Glutamatergic neuron (in vitro differentiated cells): ENCODE results near the gene CNTNAP2. TPM values are rescaled to one million over a fixed set of nuclear protein-coding genes. Genes with fewer than 3 reads are reported as not detected.

Experiments used
- DNase-seq: peaks from one replicate; pipeline ENCODE4 v3.0.0; 2022
- H3K27ac Mint-ChIP-seq: one replicate; pipeline ENCODE4 v1.8.0; 2020; ENCODE audit warnings: mild to moderate bottlenecking, mixed read lengths, inconsistent platforms; ENCODE audit not compliant: unreplicated experiment
- H3K27me3 Mint-ChIP-seq: one replicate; pipeline ENCODE4 v1.8.0; 2020; ENCODE audit warnings: mild to moderate bottlenecking, moderate library complexity, mixed read lengths, inconsistent platforms; ENCODE audit not compliant: unreplicated experiment
- H3K36me3 Mint-ChIP-seq: one replicate; pipeline ENCODE4 v1.8.0; 2020; ENCODE audit warnings: mild to moderate bottlenecking, mixed read lengths, inconsistent platforms; ENCODE audit not compliant: unreplicated experiment
- H3K4me1 Mint-ChIP-seq: one replicate; pipeline ENCODE4 v1.8.0; 2020; ENCODE audit warnings: mild to moderate bottlenecking, low read depth, mixed read lengths, inconsistent platforms; ENCODE audit not compliant: unreplicated experiment
- H3K4me3 Mint-ChIP-seq: one replicate; pipeline ENCODE4 v1.8.0; 2020; ENCODE audit warnings: mild to moderate bottlenecking, mixed read lengths, inconsistent platforms; ENCODE audit not compliant: unreplicated experiment
- H3K9me3 Mint-ChIP-seq: one replicate; pipeline ENCODE4 v1.8.0; 2020; ENCODE audit warnings: mild to moderate bottlenecking, moderate library complexity, mixed read lengths, inconsistent platforms; ENCODE audit not compliant: unreplicated experiment
- total RNA-seq: library from RNA; stranded (reverse); fragmentation: NEBNext Ultra II Directional; extraction: Animal tissue kit (Norgen Biotek cat#: 25700); gene quantifications from one replicate; pipeline ENCODE4 v1.2.1, GENCODE V29; 2021; ENCODE audit not compliant: unreplicated experiment
- TF ChIP-seq, protein P1 (sequence below): fragments of 200-600 bp; sonication (generic); IDR thresholded peaks from one replicate; pipeline ENCODE4 v1.5.0; 2021; ENCODE audit not compliant: partially characterized antibody, unreplicated experiment

CNTNAP2 gene
- total RNA-seq, 1 donor from 2014 or later, result 25.8 TPM

DNA sequence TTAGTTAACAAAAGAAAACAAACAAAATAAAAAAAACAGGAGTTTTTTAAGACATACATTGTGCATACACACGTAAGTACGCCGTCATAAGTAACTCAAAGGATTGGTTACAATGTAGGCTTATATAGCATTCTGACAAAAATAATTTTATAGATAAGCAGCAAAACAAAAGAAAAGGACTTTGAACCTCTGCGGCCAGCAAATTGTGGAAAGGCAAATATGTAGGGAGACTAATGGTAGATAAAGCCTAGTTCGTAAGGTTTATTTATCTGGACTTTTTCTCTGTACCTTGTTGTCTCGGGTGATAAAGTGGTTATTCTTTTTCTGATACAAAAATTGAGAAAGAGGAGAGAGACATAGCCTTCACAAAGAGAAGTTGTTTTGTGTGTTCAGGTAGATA lies 891.9 kb downstream of the CNTNAP2 start:
- no peak for DNase-seq
- no peak overlapping the region for H3K4me3 Mint-ChIP-seq
- H3K9me3 Mint-ChIP-seq, result no peaks in the 10 kb centered on the region
- no peak overlapping the region for H3K27ac Mint-ChIP-seq
- TF ChIP-seq, protein P1, sequence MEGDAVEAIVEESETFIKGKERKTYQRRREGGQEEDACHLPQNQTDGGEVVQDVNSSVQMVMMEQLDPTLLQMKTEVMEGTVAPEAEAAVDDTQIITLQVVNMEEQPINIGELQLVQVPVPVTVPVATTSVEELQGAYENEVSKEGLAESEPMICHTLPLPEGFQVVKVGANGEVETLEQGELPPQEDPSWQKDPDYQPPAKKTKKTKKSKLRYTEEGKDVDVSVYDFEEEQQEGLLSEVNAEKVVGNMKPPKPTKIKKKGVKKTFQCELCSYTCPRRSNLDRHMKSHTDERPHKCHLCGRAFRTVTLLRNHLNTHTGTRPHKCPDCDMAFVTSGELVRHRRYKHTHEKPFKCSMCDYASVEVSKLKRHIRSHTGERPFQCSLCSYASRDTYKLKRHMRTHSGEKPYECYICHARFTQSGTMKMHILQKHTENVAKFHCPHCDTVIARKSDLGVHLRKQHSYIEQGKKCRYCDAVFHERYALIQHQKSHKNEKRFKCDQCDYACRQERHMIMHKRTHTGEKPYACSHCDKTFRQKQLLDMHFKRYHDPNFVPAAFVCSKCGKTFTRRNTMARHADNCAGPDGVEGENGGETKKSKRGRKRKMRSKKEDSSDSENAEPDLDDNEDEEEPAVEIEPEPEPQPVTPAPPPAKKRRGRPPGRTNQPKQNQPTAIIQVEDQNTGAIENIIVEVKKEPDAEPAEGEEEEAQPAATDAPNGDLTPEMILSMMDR, result no peak
- no peaks in the 10 kb centered on the region for H3K4me1 Mint-ChIP-seq
- no peaks in the 10 kb centered on the region for H3K36me3 Mint-ChIP-seq
- H3K27me3 Mint-ChIP-seq, result no peaks in the 10 kb centered on the region

DNA sequence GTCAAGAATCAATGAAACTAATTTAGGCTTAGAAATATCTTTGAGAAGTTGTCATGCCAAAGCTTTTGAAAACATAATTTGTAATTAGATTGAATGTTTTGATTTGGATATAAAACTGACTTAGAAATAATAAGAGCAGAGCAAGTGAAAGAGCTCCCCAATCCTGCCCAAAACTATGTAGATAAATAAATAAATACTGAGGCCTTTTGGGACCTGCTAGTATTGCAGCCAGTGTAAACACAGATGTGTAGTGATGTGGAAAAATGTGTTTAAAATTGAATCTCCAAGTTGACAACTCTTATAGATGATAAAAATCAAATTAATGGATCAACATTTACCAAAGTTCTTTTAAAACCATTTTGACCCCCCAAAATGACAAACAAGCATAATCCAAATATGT lies 896.1 kb downstream of the CNTNAP2 start:
- no peaks in the 10 kb centered on the region for H3K27me3 Mint-ChIP-seq
- no peak for DNase-seq
- H3K36me3 Mint-ChIP-seq, result no peaks in the 10 kb centered on the region
- no peak overlapping the region for H3K27ac Mint-ChIP-seq
- H3K4me1 Mint-ChIP-seq, result peaks cover 4% of the 10 kb centered on the region
- H3K9me3 Mint-ChIP-seq, result no peaks in the 10 kb centered on the region
- no peak overlapping the region for H3K4me3 Mint-ChIP-seq
- TF ChIP-seq, protein P1, result no peak

DNA sequence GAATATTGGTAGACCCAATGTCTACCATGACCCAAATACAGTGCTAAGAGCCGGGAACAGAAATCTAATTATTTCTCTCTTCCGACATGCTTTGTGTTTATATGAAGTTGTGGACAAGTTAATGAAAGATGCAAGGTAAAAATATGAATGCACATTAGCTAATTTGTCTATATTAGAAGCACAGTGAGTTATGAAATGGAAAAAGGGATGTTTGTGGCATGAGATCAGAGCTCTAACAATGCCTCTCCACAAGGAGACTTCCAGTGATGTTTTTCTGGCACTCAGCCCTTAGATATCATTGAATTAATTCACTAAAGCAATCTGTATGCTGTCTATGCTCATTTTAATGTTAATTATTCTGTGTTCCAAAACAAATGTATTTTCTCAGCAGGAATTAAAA lies 897.2 kb downstream of the CNTNAP2 start:
- TF ChIP-seq, protein P1, result no peak
- no peaks in the 10 kb centered on the region for H3K27me3 Mint-ChIP-seq
- H3K9me3 Mint-ChIP-seq, result no peaks in the 10 kb centered on the region

DNA sequence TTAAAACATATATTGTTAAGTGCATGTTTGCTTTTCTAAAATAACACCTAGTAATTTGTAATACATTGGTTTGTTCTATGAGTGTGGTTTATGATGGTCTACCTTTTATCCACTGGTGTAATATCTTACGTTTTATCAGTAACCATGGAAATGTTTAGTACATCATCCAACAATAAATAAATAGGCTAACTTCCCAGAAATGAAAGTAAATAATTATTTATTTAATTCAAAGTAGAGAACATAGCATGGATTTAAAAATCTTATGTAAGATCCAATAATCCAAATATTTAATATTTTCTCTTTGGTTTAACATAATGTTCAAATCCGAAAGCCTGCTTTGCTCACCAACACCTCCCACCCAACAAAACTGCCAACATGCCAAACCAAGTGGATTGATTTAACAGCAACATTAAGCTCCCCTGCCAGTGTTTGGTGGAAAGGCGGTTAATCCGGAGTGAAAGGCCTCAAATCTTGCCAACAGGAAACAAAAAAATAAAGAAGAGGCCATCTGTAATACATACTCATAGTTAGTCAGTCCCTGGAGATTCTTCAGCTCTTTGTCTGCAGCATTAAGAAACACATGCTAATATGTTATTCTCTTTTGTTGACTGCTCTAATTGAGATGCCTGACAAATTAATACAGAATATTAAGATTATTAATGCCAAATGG lies 897.8 kb downstream of the CNTNAP2 start:
- no peaks in the 10 kb centered on the region for H3K36me3 Mint-ChIP-seq
- no peak for DNase-seq
- H3K4me3 Mint-ChIP-seq, result no peak overlapping the region
- peaks cover 4% of the 10 kb centered on the region for H3K4me1 Mint-ChIP-seq
- H3K27me3 Mint-ChIP-seq, result no peaks in the 10 kb centered on the region
- peak overlapping the region; percentile 91 for H3K27ac Mint-ChIP-seq
- TF ChIP-seq, protein P1, result no peak
- H3K9me3 Mint-ChIP-seq, result no peaks in the 10 kb centered on the region

More for the DNA sequence above, 897.2 kb downstream of the CNTNAP2 start:
- Mint-ChIP-seq H3K27ac (no peak overlapping the region), H3K4me3 (no peak overlapping the region), H3K4me1 (peaks cover 4% of the 10 kb centered on the region), H3K36me3 (no peaks in the 10 kb centered on the region)
- DNase-seq, result no peak

DNA sequence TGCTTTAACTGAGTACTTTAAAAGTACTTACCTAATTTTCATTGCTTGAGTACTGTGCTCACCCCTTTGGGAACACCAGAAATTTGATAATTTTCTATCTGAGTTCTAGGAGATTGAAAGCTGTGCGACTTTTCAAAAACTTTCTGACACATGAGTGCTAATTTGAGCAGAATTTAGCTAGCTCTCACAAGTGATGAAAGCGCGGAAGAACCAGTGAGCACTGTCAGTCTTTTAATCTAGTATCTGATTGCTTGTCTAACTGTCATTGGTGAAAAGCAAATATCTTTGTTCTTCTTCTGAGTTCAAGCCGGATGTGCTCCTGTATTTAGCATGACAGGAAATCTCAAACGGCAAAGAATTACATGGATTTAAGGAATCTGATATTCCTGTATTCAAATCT lies 899.4 kb downstream of the CNTNAP2 start:
- Mint-ChIP-seq H3K27me3 (no peaks in the 10 kb centered on the region), H3K4me3 (no peak overlapping the region), H3K27ac (no peak overlapping the region), H3K36me3 (no peaks in the 10 kb centered on the region), H3K4me1 (peaks cover 4% of the 10 kb centered on the region), H3K9me3 (no peaks in the 10 kb centered on the region)
- TF ChIP-seq, protein P1, result no peak
- no peak for DNase-seq
